ENCODE measurements around the gene RHBDL3. TPM values are rescaled to one million over a fixed set of nuclear protein-coding genes. Genes with fewer than 3 reads are reported as not detected.
A peak's percentile ranks its signal among the peaks of the same experiment; 100 is the strongest.
"Not testable (repeated sequence)": the region's sequence is repeated elsewhere in the genome, so short reads cannot be mapped to it uniquely, and the experiment has no call there.

The RHBDL3 gene
- total RNA-seq, 2 donors from 2014 or later = 0.26 to 0.66 TPM

DNA sequence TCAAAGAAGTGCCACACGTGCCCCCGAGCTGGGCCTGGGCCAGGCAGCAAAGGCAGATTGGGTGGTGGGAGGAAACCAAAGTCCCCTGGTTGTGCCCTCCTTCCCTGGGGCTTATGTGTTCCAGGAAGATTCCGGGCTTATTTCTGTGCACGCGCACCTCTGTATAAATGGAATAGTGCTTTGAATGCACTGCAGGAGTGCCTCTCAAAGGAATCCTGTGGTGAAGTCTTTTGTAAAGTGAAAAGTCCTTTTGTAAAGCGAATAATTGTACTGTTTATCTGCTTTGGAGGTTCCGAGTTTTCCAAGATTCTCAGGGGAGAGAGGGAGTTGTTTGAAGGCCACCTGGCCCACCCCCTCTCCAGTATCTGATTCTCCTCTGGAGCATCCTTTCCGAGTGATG is 49.5 kb downstream of the RHBDL3 start:
- 72 to 80% methylated on average over 8 of the region's 8 CpGs for WGBS, 2 donors
- no peak for ATAC-seq
- H3K4me1 ChIP-seq = no peaks in the 10 kb centered on the region
- no peak overlapping the region for H3K4me3 ChIP-seq
- no peak for DNase-seq
- no peaks in the 10 kb centered on the region for H3K36me3 ChIP-seq (replicated peaks in 1 of 2; ENCODE audit: insufficient read depth in 1 of 2, low read depth in 2 of 2)
- H3K9me3 ChIP-seq = no peaks in the 10 kb centered on the region
- intact Hi-C loops (cut with DNase I) = no loop called here
- TF ChIP-seq POLR2A (IDR thresholded peaks at IDR 0.05) = no peak
- TF ChIP-seq, protein P1, sequence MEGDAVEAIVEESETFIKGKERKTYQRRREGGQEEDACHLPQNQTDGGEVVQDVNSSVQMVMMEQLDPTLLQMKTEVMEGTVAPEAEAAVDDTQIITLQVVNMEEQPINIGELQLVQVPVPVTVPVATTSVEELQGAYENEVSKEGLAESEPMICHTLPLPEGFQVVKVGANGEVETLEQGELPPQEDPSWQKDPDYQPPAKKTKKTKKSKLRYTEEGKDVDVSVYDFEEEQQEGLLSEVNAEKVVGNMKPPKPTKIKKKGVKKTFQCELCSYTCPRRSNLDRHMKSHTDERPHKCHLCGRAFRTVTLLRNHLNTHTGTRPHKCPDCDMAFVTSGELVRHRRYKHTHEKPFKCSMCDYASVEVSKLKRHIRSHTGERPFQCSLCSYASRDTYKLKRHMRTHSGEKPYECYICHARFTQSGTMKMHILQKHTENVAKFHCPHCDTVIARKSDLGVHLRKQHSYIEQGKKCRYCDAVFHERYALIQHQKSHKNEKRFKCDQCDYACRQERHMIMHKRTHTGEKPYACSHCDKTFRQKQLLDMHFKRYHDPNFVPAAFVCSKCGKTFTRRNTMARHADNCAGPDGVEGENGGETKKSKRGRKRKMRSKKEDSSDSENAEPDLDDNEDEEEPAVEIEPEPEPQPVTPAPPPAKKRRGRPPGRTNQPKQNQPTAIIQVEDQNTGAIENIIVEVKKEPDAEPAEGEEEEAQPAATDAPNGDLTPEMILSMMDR (IDR thresholded peaks at IDR 0.05) = no peak
- no peaks in the 10 kb centered on the region for H3K27me3 ChIP-seq
- H3K27ac ChIP-seq = no peak overlapping the region

DNA sequence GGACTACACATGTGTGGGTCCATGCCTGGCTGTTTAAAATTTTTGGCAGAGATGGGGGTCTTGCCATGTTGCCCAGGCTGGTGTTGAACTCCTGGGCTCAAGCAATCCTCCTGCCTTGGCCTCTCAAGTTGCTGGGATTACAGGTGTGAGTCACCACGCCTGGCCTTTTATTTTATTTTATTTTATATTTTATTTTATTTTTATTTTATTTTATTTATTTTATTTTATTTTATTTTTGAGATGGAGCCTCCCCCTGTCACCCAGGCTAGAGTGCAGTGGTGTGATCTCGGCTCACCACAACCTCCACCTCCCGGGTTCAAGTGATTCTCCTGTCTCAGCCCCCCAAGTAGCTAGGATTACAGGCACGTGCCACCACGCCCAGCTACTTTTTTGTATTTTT is 51.0 kb downstream of the RHBDL3 start:
- ATAC-seq; H3K27ac ChIP-seq; H3K9me3 ChIP-seq; H3K27me3 ChIP-seq; H3K36me3 ChIP-seq (replicated peaks in 1 of 2; ENCODE audit: insufficient read depth in 1 of 2, low read depth in 2 of 2); H3K4me1 ChIP-seq; intact Hi-C loops (cut with DNase I); H3K4me3 ChIP-seq; DNase-seq: not testable (repeated sequence)
- 83 to 85% methylated on average over 5 of the region's 5 CpGs for WGBS, 2 donors

DNA sequence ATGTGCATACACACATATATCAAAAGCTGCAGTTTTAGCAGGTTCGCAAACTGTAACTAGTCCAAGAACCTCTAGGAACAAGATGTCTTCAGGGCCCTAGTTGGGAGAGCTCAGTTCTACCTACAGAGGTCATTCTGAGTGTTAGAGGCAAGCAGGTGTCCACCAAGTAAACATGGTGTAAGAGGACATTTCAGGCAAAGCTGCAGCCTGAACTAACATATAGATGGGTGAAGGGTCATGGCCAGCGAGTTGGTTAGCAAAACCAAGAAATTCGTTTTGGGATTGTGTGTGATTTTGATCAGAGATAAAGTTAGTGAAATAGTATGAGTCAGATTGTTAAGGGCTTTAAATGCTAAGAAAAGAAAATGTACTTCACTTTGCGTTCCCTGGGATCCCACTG is 51.7 kb downstream of the RHBDL3 start:
- H3K9me3 ChIP-seq = no peaks in the 10 kb centered on the region
- intact Hi-C loops (cut with DNase I) = no loop called here
- no peaks in the 10 kb centered on the region for H3K36me3 ChIP-seq (replicated peaks in 1 of 2; ENCODE audit: insufficient read depth in 1 of 2, low read depth in 2 of 2)
- H3K4me1 ChIP-seq = no peaks in the 10 kb centered on the region
- DNase-seq (no peak), ATAC-seq (no peak)
- WGBS, 2 donors = 72 to 78% methylated on average over 4 of the region's 4 CpGs
- no peak overlapping the region for H3K4me3 ChIP-seq
- H3K27me3 ChIP-seq = no peaks in the 10 kb centered on the region
- no peak overlapping the region for H3K27ac ChIP-seq
- TF ChIP-seq, protein P1 (IDR thresholded peaks at IDR 0.05) = no peak
- TF ChIP-seq POLR2A (IDR thresholded peaks at IDR 0.05) = no peak

DNA sequence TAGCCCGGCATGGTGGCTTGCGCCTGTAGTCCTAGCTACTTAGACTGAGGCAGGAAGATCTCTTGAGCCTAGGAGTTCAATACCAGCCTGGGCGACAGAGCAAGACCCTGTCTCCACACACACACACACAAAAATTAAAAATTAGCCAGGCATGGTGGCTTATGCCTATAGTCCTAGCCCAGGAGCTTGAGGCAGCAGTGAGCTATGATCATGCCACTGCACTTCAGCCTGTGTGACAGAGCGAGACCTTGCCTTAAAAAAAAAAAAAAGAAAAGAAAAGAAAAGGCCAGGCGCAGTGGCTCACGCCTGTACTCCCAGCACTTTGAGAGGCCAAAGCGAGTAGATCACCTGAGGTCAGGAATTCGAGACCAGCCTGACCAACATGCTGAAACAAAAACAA is 52.4 kb downstream of the RHBDL3 start:
- H3K4me3 ChIP-seq = no peak overlapping the region
- no peak for TF ChIP-seq POLR2A (IDR thresholded peaks at IDR 0.05)
- TF ChIP-seq, protein P1 (IDR thresholded peaks at IDR 0.05) = no peak
- no peaks in the 10 kb centered on the region for H3K4me1 ChIP-seq
- H3K9me3 ChIP-seq = no peaks in the 10 kb centered on the region
- no peak overlapping the region for H3K27ac ChIP-seq
- no peaks in the 10 kb centered on the region for H3K27me3 ChIP-seq
- ATAC-seq (no peak), DNase-seq (no peak)
- no peaks in the 10 kb centered on the region for H3K36me3 ChIP-seq (replicated peaks in 1 of 2; ENCODE audit: insufficient read depth in 1 of 2, low read depth in 2 of 2)
- 81 to 92% methylated on average over 5 to 8 of the region's 8 CpGs for WGBS, 2 donors
- intact Hi-C loops (cut with DNase I) = no loop called here

DNA sequence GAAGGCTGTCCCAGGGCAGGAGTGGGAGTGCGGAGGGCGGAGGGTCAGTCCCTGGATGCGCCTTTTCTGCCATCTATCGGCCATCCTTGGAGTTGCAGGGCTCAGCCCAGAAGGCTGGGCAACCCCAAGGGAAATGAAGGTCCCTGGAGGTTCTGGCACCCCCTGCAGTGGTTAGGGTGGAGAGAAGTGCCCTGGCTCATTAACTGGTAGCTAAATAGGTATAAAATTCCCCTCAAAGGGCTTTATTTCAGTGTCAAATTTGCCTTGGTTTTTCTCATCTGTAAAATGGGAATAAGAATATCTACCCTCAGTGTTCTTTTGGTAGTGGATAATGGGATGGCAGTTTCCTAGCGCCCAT is 53.9 kb downstream of the RHBDL3 start:
- Histone ChIP-seq H3K9me3 (no peaks in the 10 kb centered on the region), H3K27ac (no peak overlapping the region), H3K27me3 (no peaks in the 10 kb centered on the region), H3K4me3 (no peak overlapping the region), H3K36me3 (replicated peaks in 1 of 2; ENCODE audit: insufficient read depth in 1 of 2, low read depth in 2 of 2) (no peaks in the 10 kb centered on the region), H3K4me1 (no peaks in the 10 kb centered on the region)
- intact Hi-C loops (cut with DNase I) = no loop called here
- TF ChIP-seq POLR2A (IDR thresholded peaks at IDR 0.05) = no peak
- TF ChIP-seq, protein P1 (IDR thresholded peaks at IDR 0.05) = peak; percentile 89 to 96 (median 93)
- WGBS, 2 donors = 12 to 20% methylated on average over 5 of the region's 5 CpGs
- DNase-seq (peak; percentile 75 to 87 (median 80)), ATAC-seq (peak; percentile 81)

DNA sequence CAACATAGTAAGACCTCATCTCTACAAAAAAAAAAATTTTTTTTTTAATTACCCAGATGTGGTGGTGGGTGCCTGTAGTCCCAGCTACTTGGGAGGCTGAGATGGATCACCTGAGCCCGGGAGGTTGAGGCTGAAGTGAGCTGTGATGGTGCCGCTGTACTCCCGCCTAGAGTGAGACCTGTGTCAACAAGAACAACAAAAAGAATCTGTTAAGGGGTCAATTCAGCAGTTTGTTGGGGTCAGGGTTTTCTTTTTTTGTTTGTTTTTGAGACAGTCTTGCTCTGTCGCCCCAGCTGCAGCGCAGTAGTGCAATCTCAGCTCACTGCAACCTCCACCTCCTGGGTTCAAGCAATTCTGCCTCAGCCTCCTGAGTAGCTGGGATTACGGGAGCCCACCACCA is 54.4 kb downstream of the RHBDL3 start:
- H3K4me1 ChIP-seq; H3K27me3 ChIP-seq; ATAC-seq; DNase-seq; H3K9me3 ChIP-seq; H3K36me3 ChIP-seq (replicated peaks in 1 of 2; ENCODE audit: insufficient read depth in 1 of 2, low read depth in 2 of 2); H3K27ac ChIP-seq; H3K4me3 ChIP-seq: not testable (repeated sequence)
- 76 to 78% methylated on average over 6 of the region's 6 CpGs for WGBS, 2 donors
- intact Hi-C loops (cut with DNase I) = loop anchor here (5.0 kb wide), 1 partner anchor 63 kb away; no protein-coding TSS in a partner anchor
